Large intestine (tissue), 3 donors: Measurements from ENCODE around the gene ALDH1A1. TPM values are rescaled to one million over a fixed set of nuclear protein-coding genes. Genes with fewer than 3 reads are reported as not detected.
"Not testable (repeated sequence)": the region's sequence is repeated elsewhere in the genome, so short reads cannot be mapped to it uniquely, and the experiment has no call there.

ENCODE experiments used
- DNase-seq, 2 donors: peaks; one replicate each; pipeline versions ENCODE4 v3.0.0 to v3.0.0-alpha.2; 2013
- H3K27ac ChIP-seq: one replicate; pipeline ENCODE4 v1.5.1; 2013; ENCODE audit warnings: low read length
- H3K27me3 ChIP-seq: 2 replicates; pipeline ENCODE4 v1.6.1; 2013; ENCODE audit warnings: low read length; ENCODE audit not compliant: control insufficient read depth, insufficient read depth
- H3K36me3 ChIP-seq: 2 replicates; pipeline ENCODE4 v1.6.1; 2013; ENCODE audit warnings: low read length; ENCODE audit not compliant: control insufficient read depth, insufficient read depth
- H3K4me1 ChIP-seq: one replicate; pipeline ENCODE4 v1.6.1; 2013; ENCODE audit warnings: low read length; ENCODE audit not compliant: control insufficient read depth, insufficient read depth
- H3K4me3 ChIP-seq: one replicate; pipeline ENCODE4 v1.5.1; 2013; ENCODE audit warnings: low read length
- H3K9me3 ChIP-seq: one replicate; pipeline ENCODE4 v1.6.1; 2013; ENCODE audit warnings: mild to moderate bottlenecking, low read depth, low read length, moderate library complexity; ENCODE audit not compliant: control insufficient read depth
- WGBS: methylation state at CpG from one replicate; pipeline ENCODE4 v1.1.5; 2013; ENCODE audit warnings: low lambda C conversion rate; ENCODE audit not compliant: insufficient coverage; 5-methylcytosine and 5-hydroxymethylcytosine counted together
- polyA plus RNA-seq: library from polyadenylated mRNA; unstranded; fragments of 120-200 nt; gene quantifications from one replicate; pipeline ENCODE4 v1.2.1, GENCODE V29; 2013

ALDH1A1 gene
- polyA plus RNA-seq, 1 donor = 181 TPM

DNA sequence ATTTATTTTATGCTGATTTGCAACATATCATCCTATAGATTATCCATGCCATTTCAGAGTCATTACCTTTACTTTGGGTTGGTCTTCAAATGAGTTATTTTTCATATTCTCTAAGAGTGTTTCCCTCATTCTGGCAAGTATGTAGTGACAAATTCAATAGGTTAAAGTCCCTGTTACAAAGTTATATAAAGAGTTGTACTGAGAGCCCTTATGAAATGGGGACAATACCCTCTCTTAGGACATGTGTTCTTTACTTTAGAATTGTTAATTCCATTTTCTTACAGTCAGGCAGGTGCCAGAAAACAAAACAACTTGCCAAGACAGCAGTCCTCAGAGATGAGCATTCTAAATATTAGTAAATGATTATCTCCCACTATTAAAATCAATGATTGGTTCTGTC lies 6.0 kb downstream of the ALDH1A1 start:
- Histone ChIP-seq H3K4me3 (no peak overlapping the region), H3K9me3 (no peaks in the 10 kb centered on the region), H3K4me1 (peaks cover 20% of the 10 kb centered on the region), H3K36me3 (no peaks in the 10 kb centered on the region), H3K27me3 (no peaks in the 10 kb centered on the region), H3K27ac (no peak overlapping the region)
- no peak for DNase-seq

DNA sequence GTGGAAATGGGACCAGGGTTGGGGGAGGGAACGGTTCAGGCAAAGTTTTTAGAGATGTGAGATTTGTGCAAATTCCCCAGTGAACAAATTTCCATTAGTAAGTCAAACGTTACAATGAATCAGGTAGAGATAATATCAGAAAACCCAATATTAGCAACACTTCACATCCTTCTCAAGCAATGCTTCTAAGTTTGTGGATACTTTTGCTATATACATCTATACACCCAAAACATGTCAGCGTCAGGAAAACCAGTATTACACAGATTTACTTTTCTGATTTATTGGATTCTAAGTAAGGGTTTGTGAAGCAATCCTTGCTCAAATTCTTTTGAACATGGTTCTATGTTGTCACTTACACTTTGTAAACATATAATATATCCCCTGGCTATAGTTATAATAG lies 6.5 kb downstream of the ALDH1A1 start:
- no peak overlapping the region for H3K27ac ChIP-seq
- no peak overlapping the region for H3K4me3 ChIP-seq
- no peaks in the 10 kb centered on the region for H3K36me3 ChIP-seq
- H3K9me3 ChIP-seq = no peaks in the 10 kb centered on the region
- WGBS = no CpG with 5 or more reads among the region's 3 CpGs
- H3K27me3 ChIP-seq = no peaks in the 10 kb centered on the region
- H3K4me1 ChIP-seq = peaks cover 20% of the 10 kb centered on the region
- no peak for DNase-seq

DNA sequence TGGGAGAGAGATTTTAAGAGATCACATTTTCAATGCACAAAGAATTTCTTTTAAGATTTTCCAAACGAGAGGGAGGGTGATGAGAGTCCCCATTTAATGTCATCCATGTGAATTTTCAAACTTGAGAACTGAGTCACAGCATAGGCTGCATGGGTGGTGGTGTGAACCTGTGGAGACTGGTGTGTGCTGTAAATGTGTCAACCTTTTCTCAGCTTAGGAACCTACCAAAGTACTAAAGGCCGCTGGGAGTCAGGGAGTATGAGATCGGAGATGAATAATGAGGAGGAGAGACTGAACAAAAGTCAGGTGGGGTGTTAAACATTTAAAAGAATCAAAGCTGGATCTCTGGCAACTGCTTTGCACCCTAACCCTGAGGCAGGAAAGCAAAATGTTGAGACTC lies 7.5 kb downstream of the ALDH1A1 start:
- no peak overlapping the region for H3K4me3 ChIP-seq
- whole genome bisulfite sequencing = 49% methylated on average over 2 of the region's 3 CpGs

DNA sequence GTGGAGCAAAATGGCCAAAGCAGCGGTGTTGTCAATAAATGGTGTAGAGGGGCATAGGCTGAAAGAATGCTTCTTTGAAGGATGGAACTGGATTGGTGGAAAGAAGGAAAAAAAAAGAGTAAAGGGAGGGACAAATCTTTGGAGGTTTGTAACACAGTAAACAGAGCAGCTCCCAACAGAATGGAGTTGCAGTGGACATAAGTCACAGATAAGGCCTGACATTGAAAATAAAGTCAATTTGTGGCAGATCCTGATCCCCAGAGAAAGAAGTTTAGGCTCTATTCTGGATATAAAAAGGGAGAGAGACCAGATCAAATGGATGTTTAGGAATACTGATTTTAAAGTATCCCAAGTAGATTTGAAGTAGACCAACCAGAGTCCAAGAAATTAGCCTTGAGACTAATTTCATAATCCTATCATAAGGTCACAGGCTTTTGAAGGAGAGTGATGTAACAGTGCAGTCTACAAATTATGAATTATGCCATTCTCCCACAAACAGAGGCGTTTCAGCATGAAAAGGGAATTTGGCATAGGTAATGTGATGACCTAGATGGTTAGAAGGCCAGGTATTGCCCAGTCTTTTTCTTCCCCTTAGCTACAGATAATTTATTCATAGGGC lies 8.9 kb downstream of the ALDH1A1 start:
- no peak for DNase-seq
- H3K4me3 ChIP-seq = no peak overlapping the region
- no peaks in the 10 kb centered on the region for H3K27me3 ChIP-seq
- no peak overlapping the region for H3K27ac ChIP-seq
- no CpG with 5 or more reads among the region's 2 CpGs for WGBS
- H3K9me3 ChIP-seq = no peaks in the 10 kb centered on the region
- peaks cover 15% of the 10 kb centered on the region for H3K4me1 ChIP-seq
- peaks cover 2% of the 10 kb centered on the region for H3K36me3 ChIP-seq

More for the DNA sequence above, 7.5 kb downstream of the ALDH1A1 start:
- peak in 1 of 2 donors; percentile 10 for DNase-seq
- Histone ChIP-seq H3K27me3 (no peaks in the 10 kb centered on the region), H3K4me1 (peaks cover 20% of the 10 kb centered on the region), H3K27ac (no peak overlapping the region), H3K36me3 (no peaks in the 10 kb centered on the region), H3K9me3 (no peaks in the 10 kb centered on the region)

DNA sequence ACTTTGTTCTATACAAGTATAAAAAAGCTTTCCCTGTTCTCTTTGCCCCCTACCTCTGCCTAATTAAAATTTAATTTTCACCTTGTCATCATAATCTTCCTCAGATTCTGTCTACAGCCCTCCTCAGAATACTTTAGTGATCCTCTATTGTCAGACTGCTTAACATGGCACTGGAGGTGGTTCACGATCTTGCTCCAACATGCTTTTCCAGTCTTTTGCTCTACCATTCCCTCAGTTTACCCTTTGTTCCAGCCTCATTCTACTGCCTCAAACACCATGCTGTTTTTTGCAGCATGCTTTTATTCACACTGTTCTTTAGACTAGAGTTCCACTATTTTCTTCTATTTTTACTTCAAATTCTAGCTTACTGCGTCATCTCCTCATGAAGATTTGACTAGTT lies 10.4 kb downstream of the ALDH1A1 start:
- 100% methylated on average over 2 of the region's 2 CpGs for WGBS
- Histone ChIP-seq H3K4me1 (peaks cover 5% of the 10 kb centered on the region), H3K4me3 (no peak overlapping the region), H3K27ac (no peak overlapping the region), H3K27me3 (no peaks in the 10 kb centered on the region), H3K36me3 (peaks cover 2% of the 10 kb centered on the region), H3K9me3 (no peaks in the 10 kb centered on the region)
- DNase-seq = no peak

DNA sequence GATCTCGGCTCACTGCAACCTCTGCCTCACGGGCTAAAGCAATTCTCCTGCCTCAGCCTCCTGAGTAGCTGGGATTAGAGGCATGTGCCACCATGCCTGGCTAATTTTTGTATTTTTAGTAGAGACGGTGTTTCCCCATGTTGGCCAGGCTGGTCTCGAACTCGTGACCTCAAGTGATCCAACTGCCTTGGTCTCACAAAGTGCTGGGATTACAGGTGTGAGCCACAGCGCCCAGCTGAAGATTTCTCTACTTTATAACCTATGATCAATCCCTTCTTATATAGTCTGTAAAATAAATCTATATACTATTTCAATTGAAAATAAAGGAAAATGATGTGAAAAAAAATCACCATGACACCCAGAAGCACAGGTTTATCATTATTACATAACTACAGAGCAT lies 13.3 kb downstream of the ALDH1A1 start:
- WGBS = 100% methylated on average over 1 of the region's 6 CpGs
- not testable (repeated sequence) for H3K4me3 ChIP-seq, H3K27me3 ChIP-seq, DNase-seq, H3K9me3 ChIP-seq, H3K4me1 ChIP-seq, H3K36me3 ChIP-seq, H3K27ac ChIP-seq

DNA sequence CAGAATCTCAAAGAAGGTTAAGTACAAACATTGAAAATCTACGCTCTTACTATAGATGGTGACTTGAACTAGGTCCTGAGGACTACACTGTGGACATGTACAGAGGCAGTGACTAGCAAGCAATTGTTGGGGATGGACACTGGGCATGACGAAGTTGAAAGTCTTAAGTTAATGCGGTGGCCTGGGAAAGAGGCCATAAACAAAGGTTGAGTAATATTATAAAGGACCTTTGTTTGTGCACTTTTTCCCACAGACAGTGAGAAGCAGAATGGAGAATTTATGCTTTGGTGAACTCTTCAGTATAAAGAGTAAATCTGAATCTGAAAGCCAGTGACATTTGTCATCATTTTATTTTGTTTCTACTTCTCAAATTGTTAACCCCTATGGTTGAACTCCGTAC lies 15.3 kb downstream of the ALDH1A1 start:
- Histone ChIP-seq H3K4me3 (no peak overlapping the region), H3K4me1 (peaks cover 13% of the 10 kb centered on the region), H3K27ac (no peak overlapping the region), H3K27me3 (no peaks in the 10 kb centered on the region), H3K36me3 (peaks cover 2% of the 10 kb centered on the region), H3K9me3 (no peaks in the 10 kb centered on the region)
- WGBS = 100% methylated on average over 1 of the region's 4 CpGs
- DNase-seq = no peak

DNA sequence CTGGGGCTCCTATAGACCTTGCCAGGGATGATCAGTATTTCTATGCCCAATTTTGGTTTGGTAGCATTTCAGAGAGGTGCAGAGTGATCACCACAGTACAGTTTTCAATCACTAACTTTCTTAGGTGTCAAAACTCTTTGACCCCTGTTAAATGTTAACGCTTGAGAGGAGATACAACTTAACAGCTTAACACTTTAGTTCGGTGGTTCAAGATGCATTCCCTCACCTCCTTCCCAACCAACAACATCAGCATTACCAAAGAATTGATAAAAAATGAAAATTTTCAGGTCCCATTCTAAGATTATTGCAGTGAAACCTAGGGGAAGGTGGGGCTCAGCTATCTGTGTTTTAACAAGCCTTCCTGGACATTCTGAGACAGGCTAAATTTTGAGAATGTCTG lies 16.2 kb downstream of the ALDH1A1 start:
- H3K4me1 ChIP-seq = peaks cover 13% of the 10 kb centered on the region
- H3K27me3 ChIP-seq = no peaks in the 10 kb centered on the region
- H3K4me3 ChIP-seq = no peak overlapping the region
- no peak overlapping the region for H3K27ac ChIP-seq
- no peak for DNase-seq
- H3K36me3 ChIP-seq = peaks cover 2% of the 10 kb centered on the region
- no peaks in the 10 kb centered on the region for H3K9me3 ChIP-seq
- no CpG with 5 or more reads among the region's 2 CpGs for WGBS

DNA sequence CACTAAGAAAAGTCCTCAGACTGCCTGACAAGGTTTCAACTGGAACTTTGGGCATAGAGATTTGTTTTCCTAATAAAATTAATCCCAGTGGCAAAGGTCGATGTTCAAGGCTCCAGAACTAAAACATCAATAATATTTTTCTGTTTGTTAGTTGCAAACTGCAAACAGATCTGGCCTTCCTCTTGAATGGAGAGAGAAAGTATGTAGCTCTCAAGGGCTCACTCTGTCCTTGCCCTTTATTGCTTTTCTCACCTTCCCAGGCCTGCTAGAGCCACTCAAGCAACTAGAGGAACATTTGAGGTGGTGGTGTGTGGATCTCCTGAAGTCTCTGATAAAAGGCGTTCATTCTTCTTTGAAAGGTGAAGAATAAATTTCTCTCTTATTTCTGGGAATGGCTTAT lies 16.6 kb downstream of the ALDH1A1 start:
- Histone ChIP-seq H3K9me3 (no peaks in the 10 kb centered on the region), H3K27me3 (no peaks in the 10 kb centered on the region), H3K4me3 (no peak overlapping the region), H3K36me3 (peaks cover 2% of the 10 kb centered on the region), H3K27ac (no peak overlapping the region), H3K4me1 (peaks cover 13% of the 10 kb centered on the region)
- no peak for DNase-seq
- WGBS = no CpG with 5 or more reads among the region's 2 CpGs

DNA sequence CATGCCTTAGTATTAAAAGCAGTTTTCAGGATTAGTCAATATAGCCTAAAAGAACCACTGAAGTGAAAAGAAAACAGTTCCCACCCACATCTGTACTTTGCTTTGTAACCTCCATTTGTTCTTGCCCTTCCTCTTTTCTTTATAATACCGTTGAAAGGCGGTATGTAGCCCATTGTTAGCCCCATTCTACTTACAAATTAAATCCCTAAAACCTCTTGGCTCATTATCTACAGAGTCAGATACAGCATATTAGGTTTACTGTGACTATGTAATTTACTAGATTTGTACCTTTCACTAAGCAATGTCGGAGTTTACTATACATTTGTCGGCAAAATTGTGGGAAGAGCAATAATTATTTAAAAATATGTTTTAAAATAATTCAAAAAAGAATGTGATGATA lies 17.3 kb downstream of the ALDH1A1 start:
- H3K4me3 ChIP-seq = no peak overlapping the region
- 96% methylated on average over 4 of the region's 4 CpGs for WGBS
- H3K27me3 ChIP-seq = no peaks in the 10 kb centered on the region
- no peaks in the 10 kb centered on the region for H3K9me3 ChIP-seq
- H3K4me1 ChIP-seq = peaks cover 13% of the 10 kb centered on the region
- H3K36me3 ChIP-seq = peaks cover 7% of the 10 kb centered on the region
- H3K27ac ChIP-seq = no peak overlapping the region
- no peak for DNase-seq
